GM11168 (cell line): Measurements from ENCODE around the gene CALB2.

Experiments
- in situ Hi-C: fragments of 300-500 bp; cut with MboI; formaldehyde crosslinking; loops from one replicate; pipeline ENCODE4 v1.12.0; 2022; ENCODE audit warnings: low sequenced_read_pairs; ENCODE audit not compliant: unreplicated experiment

CALB2 gene, protein sequence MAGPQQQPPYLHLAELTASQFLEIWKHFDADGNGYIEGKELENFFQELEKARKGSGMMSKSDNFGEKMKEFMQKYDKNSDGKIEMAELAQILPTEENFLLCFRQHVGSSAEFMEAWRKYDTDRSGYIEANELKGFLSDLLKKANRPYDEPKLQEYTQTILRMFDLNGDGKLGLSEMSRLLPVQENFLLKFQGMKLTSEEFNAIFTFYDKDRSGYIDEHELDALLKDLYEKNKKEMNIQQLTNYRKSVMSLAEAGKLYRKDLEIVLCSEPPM

DNA sequence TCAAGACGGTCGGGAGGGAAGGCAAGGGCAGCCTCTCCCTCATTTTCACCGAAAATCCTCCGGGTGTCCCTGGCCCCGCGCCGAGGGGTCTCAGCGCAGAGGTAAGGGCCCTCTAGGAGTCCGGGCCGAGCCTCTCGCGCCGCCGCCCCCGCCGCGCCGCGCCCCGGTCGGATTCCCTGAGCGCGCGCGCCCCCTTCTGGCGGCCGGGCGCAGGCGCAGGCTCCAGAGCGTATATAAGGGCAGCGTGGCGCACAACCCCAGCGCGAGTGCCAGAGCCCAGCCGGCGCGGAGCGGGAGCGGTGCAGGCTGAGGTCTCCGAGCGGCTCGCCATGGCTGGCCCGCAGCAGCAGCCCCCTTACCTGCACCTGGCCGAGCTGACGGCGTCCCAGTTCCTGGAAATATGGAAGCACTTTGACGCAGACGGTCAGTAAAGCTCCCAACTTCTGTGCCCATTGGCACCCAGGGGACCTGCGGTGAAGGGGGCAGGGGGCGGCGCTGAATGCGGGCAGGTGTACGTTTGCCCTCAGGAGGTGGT is at the start of gene CALB2:
Gene CALB2 (plus strand): TSS at position 260 of the 535 bp plus-strand sequence. CDS start 70 bp downstream, at position 330.
- in situ Hi-C loops: no loop called here

DNA sequence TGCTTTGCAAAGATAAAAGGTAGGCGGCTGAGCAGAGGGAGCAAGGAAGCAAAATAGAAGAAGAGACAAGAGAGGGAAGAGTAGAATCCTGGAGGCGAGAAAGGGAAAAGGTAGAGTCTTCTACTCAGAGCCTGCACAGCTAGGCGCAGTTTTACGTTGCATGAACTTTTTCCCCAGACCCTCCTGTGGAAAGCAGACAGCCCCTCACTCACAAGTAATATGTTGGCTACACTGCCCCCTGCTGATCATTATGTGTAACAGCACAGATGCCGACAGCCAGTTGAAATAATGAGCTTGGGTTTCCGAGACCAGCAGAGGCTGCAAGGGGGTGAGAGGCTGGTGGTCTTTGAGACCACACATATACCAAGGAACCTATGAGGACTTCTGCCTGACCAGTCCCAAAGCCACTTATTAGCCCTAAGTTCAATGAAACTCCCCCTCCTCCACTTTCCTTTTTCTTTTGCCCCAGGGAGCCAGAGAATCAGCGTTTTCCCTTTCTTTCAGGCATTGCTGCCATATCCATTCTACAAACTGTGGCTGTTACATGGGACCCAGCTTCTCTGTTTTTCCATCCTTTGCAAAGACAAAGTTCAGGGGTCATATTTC is 46.9 kb upstream of the CALB2 start:
- in situ Hi-C loops: loop anchor here (10.0 kb wide), 1 partner anchor 97 kb away; no protein-coding TSS in a partner anchor

DNA sequence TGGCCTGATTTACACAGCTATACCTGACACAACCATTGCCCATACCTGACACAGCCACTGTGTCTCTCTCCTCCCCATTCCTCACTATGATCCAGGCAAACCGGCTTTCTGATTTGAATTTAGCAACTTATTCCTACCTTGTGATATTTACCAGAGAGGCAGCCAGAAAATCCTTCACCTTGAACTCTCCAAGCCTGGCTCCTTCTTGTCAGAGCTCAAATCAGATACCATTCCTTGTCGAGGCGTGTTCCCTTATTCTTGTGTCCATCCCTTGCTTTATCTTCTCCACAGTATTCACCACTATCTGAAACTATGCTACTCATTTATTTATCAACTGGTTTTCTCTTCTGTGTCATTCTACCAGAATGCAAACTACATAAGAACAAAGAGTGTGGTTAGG is 44.9 kb upstream of the CALB2 start:
- in situ Hi-C loops: loop anchor here (10.0 kb wide), 1 partner anchor 99 kb away; no protein-coding TSS in a partner anchor

DNA sequence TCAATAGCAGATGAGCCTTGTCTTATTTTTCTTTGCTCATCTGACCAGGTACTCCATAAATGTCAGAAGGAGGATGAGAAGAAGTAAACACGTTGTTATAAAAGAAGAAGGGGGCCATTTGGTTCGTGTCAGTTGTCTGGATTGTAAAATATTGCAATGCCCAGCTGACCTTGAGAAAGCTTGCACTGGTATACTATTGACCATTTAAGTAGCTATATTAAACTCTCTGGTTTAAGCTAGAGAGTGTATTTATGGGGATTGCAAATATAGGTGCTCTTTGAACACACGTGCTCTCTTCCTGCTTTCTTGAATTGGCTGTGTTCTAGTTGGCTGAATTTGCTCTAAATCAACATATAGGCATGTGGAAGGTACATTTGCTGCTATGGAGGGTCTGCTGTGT is 43.3 kb upstream of the CALB2 start:
- in situ Hi-C loops: loop anchor here (10.0 kb wide), 1 partner anchor 100 kb away; no protein-coding TSS in a partner anchor

DNA sequence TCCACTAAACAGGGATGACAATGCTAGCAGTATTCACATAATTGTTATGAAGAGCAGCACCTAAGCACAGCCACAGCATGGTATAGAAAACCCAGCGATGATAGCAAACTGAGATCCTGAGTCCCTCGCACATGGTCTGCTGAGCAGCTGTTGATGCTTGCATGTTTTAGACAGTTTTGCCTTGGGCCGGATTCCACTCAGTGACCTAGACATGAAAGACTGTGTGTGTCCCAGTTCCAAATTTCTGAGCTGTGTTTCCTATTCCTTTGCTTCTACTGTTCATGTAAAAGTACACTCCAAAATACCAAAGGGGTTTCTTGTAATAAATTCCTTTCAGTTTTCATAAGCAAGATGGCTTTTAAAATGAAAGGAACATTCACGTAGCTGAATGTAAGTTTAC is 38.5 kb upstream of the CALB2 start:
- in situ Hi-C loops: loop anchor here (10.0 kb wide), 1 partner anchor 105 kb away; no protein-coding TSS in a partner anchor

DNA sequence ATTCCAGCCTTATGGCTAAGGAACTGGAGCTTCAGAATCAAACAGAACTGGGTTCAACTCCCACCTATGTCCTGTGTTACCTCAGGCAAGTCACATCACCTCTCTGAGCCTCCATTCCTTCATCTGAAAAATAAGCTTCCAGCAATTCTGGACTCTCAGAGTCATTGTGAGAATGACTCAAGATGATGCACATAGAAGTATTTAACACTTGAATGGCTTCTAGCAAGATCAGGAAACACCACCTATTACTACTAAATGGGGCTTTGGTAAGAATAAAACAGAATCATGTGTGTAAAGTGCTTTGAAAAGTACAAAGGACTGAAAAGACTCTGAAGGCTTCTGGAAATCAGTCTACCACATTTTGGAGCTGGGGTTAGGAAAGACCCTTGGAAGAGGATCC is 30.8 kb upstream of the CALB2 start:
- in situ Hi-C loops: no loop called here

DNA sequence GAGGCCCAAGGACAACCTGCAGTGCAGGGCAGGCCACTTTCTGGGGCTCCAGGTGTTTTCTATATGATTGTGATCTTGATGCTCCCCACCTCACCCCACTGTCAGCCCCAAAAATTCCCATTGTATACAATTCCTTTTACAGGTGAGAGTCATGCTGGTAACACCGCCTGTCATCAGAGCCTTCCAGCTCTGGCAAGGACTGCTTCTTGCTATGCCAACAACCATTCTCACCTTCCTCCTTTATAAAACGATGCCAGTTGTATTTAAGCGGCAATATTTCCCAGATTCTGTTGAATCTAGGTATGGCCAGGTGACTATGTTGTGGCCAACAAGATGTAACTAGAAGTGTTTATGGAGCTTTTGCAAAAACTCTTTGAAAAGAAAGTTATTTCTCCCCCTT is 30.4 kb upstream of the CALB2 start:
- in situ Hi-C loops: no loop called here

DNA sequence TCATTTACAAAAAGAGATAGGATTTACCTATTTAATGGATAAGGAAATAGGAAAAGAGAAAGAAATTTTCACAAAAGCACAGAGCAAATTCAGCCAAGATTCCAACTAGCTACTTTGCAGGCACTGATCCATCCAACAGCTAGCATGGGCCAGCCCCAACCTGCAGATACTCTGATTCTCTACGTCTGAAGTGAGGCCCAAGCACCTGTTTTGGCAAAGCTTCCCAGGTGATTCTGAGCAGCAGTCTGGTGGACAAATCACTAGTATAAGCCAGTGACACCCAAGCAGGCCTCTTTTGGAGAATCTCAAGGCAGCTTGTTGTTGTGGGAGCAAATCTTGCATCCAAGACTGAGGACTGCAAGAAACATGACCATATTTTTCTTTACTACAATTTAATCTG is 20.9 kb upstream of the CALB2 start:
- in situ Hi-C loops: no loop called here

DNA sequence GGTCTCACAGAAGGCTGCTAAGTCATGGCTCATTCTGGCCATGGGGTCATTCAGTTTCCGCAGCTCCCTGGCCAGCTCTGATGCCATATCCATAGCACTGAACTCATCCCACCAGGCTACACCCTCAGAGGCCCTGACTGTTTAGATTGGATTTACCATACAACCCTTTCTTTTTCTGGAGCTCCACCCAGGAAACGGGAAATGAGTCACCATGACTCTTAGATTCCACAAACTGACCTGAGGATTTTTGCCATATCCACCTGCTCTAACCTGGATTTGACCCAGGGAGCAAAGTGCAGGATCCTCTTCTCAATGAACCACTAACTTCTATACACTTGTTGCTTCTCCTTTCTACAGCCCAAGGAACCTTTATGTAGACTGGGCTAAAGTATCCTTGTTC is 20.3 kb upstream of the CALB2 start:
- in situ Hi-C loops: no loop called here

DNA sequence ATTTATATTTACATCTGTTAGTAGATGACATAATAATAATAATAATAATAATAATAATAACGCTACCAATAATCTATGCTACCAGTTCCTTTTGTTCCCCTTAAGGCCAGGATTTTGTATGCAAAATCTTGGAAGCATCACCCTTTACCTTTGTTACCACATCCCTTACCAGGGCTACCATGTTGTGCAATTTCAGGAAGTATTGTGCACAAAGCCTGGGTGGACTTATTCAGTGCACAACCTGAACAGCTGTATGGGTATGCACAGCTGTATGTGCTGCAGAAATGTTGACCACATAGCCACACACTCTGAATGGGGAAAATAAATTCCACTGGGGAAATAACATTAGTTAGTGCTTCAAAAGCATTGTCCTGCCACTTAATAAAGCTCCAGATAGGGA is 19.9 kb upstream of the CALB2 start:
- in situ Hi-C loops: no loop called here

DNA sequence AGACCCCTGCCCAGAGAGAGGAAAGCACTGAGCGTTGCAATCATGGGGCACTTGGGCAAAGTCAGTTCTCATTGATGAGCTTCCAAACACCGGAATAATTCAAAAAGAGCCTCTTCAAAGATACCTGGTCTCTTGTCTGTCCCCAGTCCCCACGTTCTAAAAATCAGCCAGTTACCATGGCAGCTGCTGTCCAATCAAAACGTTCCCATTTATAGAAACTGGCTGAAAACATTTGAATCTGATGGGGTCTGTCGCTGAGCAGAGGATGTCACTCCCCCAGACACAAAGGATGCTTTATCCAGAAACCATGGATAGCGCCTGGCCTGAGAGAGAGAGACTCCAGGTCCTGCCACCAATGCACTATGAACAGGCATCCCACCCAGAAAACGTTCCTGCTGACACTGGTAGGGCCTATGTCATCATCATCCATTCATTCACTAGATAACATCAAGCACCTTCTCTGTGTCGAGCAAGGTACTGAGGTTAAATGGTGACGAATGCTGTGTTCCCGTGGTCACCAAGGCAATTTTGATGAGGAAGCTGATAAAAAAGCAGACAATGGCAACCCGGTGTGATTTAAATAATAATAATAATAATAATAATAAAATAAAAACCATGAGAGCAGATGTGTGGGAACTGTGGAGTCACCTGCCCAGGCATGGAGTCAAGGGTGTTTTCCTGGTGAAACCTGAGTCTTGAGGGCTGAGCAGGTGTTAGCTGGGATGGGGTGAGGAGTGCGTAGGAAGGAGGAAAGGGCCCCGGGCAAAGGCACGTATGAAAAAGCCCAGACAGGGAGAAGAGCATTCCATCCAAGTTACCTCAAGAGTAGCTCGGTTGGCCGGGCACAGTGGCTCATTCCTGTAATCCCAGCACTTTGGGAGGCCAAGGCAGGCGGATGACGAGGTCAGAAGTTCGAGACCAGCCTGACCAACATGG is 19.0 kb upstream of the CALB2 start:
- in situ Hi-C loops: no loop called here

DNA sequence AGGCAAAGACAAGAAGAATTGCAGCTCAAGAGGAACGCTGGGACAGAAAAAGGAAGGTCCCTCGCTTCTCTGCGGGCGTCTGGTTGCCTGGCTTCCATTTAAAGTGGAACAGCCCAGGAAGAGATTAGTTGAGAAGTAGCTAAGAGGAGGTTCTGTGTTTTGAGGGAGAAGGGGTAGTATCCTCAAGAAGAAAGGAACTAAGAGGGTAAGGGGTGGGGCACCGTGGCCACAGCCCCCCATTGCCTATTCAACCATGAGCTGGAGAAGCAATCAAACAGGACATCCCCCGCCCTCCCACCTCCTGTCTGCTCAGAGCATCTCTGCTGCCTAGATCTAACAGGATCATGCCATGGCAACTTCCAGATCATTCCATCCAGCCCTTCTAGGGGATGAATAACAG is 18.1 kb upstream of the CALB2 start:
- in situ Hi-C loops: no loop called here

DNA sequence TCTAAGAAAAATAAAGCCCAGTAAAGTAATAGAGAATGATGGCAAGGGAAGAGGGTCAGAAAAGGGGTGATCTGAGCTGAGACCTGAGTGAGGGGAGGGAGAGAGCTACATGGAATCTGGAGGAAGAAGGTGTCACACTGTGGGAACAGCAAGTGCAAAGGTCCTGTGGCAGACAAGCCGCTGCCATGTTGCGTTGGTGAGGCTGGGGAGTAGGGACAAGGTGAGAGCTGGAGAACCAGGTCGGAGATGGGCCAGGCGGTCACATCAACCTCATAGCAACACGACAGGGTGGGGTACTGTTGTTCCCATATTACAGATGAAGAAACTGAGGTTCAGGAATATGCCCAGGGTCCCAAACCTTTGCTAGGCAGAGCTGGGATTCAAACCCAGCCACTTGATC is 16.6 kb upstream of the CALB2 start:
- in situ Hi-C loops: no loop called here

DNA sequence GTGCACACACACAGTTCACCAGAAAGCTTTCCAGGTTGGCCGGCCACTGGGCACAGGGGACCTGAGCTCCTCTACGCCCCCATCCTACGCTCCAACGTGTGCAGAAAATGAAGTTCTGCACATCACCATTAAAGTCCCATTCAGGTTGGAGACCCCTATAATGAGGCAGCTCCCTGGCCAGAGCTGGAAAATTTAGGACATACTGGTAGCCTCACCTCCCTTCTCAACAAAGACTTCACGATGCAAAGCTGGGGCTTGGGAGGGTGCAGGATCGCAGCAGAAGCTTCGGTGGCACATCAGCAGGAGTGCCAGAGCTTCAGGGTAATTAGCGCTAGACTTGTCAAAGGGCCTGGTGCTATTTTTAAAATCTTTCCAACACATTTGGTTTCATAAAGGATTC is 15.4 kb upstream of the CALB2 start:
- in situ Hi-C loops: no loop called here

DNA sequence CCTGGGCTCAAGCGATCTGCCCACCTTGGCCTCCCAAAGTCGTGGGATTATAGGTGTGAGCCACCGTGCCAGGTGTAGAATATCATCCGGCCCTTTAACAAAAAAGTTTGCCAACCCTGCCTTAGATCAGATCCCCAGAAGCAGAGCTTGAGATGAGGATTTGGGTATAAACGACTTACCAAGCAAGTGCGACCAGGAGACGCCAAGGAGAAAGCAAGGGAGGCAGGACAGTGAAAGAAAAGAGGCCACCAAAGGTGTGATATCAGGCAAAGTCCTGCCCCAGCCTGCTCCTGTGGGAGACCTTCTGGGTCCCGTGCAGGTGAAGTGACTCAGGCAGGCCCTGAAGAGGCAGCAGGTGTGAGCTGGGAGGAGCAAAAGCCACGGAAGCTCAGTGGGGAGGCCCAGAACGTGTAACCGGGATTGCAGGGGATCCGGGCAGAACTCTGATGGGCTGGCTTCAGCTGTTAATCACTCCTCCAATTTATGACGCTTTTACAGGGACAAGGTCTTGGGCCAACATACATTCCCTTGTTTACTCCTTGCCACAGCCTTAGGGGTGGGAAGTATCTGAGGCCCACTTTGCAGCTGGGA is 14.1 kb upstream of the CALB2 start:
- in situ Hi-C loops: no loop called here

DNA sequence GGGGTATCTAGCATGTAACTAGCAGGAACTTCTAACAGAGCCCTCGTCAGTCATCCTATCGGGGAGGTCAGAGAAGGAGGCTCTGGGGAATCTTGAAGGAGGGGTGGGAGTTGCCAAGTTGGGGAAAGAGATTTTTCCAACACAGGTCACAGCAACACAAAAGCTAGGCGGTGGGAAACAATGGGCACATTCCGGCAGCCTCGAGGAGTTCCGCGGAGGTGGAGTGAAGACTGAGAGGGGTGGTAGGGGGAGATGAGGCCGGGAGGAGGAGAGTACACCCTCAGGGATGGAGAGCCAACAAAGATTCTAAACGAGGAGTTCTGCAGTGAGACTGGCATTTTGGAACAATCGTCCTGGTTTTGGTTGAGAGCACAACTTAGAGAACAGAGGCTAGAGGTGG is 13.5 kb upstream of the CALB2 start:
- in situ Hi-C loops: no loop called here

DNA sequence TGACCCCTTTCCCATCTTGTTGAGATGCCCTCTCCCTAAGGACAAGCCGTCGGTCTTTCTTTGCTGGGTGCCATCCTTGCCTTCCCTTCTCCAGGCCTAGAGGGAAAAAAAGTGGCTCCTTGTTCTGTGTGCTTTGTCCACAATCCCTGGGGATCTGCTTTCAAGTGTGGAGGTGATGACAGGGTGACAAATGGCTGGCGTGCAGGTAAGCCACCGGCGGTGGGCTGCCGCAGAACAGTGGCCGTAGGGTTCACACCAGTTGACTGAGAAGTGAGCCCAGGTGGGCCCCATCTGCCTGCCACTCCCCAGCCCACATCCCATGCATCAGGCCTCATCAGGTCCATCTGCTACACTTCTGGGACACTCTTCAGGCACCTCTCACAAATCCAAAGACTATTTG is 11.4 kb upstream of the CALB2 start:
- in situ Hi-C loops: no loop called here

DNA sequence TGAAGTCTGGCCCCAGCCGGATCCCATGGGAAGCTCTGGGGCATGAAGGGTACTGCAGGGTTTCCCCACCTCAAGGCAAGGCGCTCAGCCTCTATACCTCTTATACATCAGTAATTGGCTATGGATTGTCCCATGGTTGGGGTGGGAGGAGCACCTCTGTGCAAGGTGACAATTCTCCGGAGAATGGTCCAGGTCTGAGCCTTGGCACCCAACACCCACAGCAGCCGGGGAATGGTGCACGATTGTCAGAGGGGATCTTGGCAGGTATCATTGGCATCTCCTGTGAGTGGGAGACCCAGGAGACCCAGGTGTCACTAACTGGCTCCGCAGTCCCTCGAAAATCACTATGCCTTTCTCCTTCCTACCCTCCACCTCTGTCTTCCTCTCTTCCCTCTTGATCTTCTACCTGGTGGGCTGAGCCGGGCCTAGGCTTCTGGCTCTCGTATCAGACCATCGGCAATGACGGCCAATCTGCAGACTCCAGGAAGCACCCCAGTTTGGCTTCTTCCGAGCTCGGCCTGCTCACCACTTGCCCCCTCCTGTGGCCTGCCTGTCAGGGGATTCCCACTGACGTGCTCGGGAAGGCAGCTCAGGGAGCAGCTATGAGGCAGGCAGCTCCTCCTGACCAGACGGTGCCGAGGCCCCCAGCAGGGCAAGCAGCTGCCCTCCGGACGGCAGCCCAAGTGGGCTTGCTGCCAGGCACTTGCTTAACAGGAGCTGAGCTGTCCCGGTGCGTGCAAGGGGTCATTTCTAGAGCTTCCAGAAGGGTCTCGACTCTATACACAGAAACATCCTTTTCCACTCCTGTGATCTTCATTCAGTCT is 10.0 kb upstream of the CALB2 start:
- in situ Hi-C loops: no loop called here

DNA sequence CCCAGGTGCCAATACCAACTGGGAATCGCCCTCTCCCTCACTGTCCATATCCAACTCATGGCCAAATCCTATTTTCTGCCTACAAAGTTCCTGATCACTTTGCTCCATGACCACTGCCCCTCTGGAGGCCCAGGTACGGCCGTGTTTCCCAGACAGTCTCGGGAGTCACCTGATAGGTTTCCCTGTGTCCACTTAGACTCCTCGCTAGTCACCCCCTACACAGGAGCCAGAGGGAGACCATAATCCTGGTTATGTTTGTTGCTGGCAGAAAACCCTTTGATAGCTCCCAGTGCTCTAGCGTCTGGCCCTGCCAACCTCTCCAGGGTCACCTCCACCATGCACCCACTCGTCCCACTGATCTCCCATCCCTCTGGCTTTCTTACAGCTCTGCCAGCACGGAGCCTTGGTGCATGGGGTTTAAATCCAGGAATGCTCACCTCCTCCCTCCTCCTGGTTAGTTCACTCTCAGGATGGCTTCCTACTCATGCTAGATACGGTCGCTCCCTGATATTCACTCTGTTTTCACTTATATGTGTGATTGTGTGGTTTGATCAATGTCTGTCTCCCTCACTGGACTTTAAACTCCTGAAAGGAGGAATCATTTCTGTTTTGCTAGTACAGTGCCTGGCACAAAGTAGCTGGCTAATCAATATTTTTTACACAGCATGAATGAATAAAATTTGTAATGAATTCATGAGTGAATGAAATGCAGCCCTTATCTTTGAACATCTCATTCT is 7.5 kb upstream of the CALB2 start:
- in situ Hi-C loops: no loop called here
